Epithelial cell of esophagus (primary cell): Measurements from ENCODE around the gene DPPA4.

Experiments
- DNase-seq: peaks from one replicate; pipeline ENCODE4 v3.0.0; 2010; ENCODE audit warnings: low read depth
- H3K4me3 ChIP-seq: 2 replicates; pipeline ENCODE4 v1.5.1; 2011; ENCODE audit warnings: mild to moderate bottlenecking, low read length, control low read depth
- TF ChIP-seq, protein P1 (sequence below): IDR thresholded peaks from 2 replicates; pipeline ENCODE4 v1.5.1; 2011; ENCODE audit warnings: low read depth, mild to moderate bottlenecking, low read length, control low read depth, inconsistent platforms; ENCODE audit not compliant: insufficient read depth; ENCODE audit errors: missing control alignments

Gene DPPA4

DNA sequence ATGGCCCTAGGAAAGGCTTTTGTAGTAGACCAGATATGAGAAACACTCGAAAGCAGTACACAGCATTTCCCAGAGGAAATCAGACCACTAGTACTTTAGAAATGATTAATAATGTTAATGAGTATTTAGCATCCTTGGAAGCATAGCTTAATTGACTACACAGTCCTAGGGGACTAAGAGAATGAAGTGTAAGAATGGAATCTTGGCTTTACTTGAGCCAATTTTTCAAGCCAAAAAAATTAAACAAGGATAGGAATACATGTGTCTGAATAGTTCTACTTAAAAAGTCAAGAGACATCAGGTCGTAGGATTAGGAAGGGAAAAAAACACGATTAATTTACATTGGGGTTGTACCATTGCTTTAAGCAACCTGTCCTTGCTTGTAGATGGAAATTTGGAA is 59.2 kb downstream of the DPPA4 start:
- DNase-seq: no peak
- no peak overlapping the region for H3K4me3 ChIP-seq
- TF ChIP-seq, protein P1, sequence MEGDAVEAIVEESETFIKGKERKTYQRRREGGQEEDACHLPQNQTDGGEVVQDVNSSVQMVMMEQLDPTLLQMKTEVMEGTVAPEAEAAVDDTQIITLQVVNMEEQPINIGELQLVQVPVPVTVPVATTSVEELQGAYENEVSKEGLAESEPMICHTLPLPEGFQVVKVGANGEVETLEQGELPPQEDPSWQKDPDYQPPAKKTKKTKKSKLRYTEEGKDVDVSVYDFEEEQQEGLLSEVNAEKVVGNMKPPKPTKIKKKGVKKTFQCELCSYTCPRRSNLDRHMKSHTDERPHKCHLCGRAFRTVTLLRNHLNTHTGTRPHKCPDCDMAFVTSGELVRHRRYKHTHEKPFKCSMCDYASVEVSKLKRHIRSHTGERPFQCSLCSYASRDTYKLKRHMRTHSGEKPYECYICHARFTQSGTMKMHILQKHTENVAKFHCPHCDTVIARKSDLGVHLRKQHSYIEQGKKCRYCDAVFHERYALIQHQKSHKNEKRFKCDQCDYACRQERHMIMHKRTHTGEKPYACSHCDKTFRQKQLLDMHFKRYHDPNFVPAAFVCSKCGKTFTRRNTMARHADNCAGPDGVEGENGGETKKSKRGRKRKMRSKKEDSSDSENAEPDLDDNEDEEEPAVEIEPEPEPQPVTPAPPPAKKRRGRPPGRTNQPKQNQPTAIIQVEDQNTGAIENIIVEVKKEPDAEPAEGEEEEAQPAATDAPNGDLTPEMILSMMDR: no peak
